A673 (cell line): Measurements from ENCODE around the gene ATG4D.
"Not testable (repeated sequence)": the region's sequence is repeated elsewhere in the genome, so short reads cannot be mapped to it uniquely, and the experiment has no call there.

Experiments
- CTCF ChIP-seq: fragments of 300-800, 200-600 bp; sonication (generic); conservative IDR thresholded peaks from 2 replicates; pipeline ENCODE4 v1.5.1; 2017; ENCODE audit warnings: low read depth, mild to moderate bottlenecking, antibody characterized with exemption, low read length, moderate library complexity, mixed read lengths
- EZH2 ChIP-seq: fragments of 200-600 bp; sonication (generic); IDR thresholded peaks from 2 replicates; pipeline ENCODE4 v1.6.1; 2017; ENCODE audit warnings: borderline replicate concordance, low read depth, mild to moderate bottlenecking, mixed read lengths, antibody characterized with exemption, low read length; ENCODE audit not compliant: poor library complexity, severe bottlenecking

- not testable (repeated sequence) for TF ChIP-seq EZH2, CTCF
These were observed 30.1 kb downstream of the ATG4D start for GRCh38 chr19:10573793-10574192.
